Upper lobe of right lung (tissue), 1 donor: ENCODE measurements around the gene CELF5. TPM values are rescaled to one million over a fixed set of nuclear protein-coding genes. Genes with fewer than 3 reads are reported as not detected.

Source experiments
- ATAC-seq: fragments of 200-7000 bp; cut with Tn5 transposase; one replicate; pipeline ENCODE4 v1.9.1; 2020; ENCODE audit warnings: mild to moderate bottlenecking, moderate library complexity
- DNase-seq: peaks from one replicate; pipeline ENCODE4 v3.0.0-alpha.2; 2020
- H3K27ac ChIP-seq: fragments of 200-600 bp; one replicate; pipeline ENCODE4 v1.8.0; 2022
- H3K27me3 ChIP-seq: fragments of 200-600 bp; one replicate; pipeline ENCODE4 v1.8.0; 2022; ENCODE audit warnings: mild to moderate bottlenecking
- H3K36me3 ChIP-seq: fragments of 200-600 bp; one replicate; pipeline ENCODE4 v1.8.0; 2022
- H3K4me1 ChIP-seq: fragments of 200-600 bp; one replicate; pipeline ENCODE4 v1.8.0; 2022
- H3K4me3 ChIP-seq: fragments of 200-600 bp; one replicate; pipeline ENCODE4 v1.8.0; 2022; ENCODE audit warnings: mild to moderate bottlenecking
- H3K9me3 ChIP-seq: fragments of 200-600 bp; one replicate; pipeline ENCODE4 v1.8.0; 2022
- CTCF ChIP-seq: fragments of 200-600 bp; IDR thresholded peaks from one replicate; pipeline ENCODE4 v1.8.0; 2022; ENCODE audit warnings: antibody characterized with exemption
- intact Hi-C: fragments of 100-400 bp; cut with DNase I; formaldehyde crosslinking; loops from one replicate; pipeline ENCODE4 v1.11.0; 2022
- total RNA-seq: library from RNA; stranded (reverse); fragmentation: NEBNext Ultra II Directional; extraction: Animal tissue kit (Norgen Biotek cat#: 25700); gene quantifications from one replicate; pipeline ENCODE4 v1.2.1, GENCODE V29; 2021
- donor health status: DM: no; HTN: yes; CAD: no; lungs with severe emphysema.

Gene CELF5
- total RNA-seq, 1 donor from 2014 or later: not detected

- Histone ChIP-seq H3K4me1 (no peaks in the 10 kb centered on the region), H3K4me3 (no peak overlapping the region), H3K9me3 (no peaks in the 10 kb centered on the region), H3K36me3 (no peaks in the 10 kb centered on the region), H3K27ac (no peak overlapping the region), H3K27me3 (peaks cover 4% of the 10 kb centered on the region)
- no peak for TF ChIP-seq CTCF
- DNase-seq (no peak), ATAC-seq (no peak)
- intact Hi-C loops: no loop called here
These were observed 78.3 kb downstream of the CELF5 start for GRCh38 chr19:3302755-3303154.

GRCh38 chr19:3304871-3305423 lies 80.5 kb downstream of the CELF5 start:
- H3K9me3 ChIP-seq: no peaks in the 10 kb centered on the region
- ATAC-seq: peak; percentile 77
- TF ChIP-seq CTCF: peak; percentile 89
- no peak overlapping the region for H3K4me3 ChIP-seq
- H3K27ac ChIP-seq: no peak overlapping the region
- intact Hi-C loops: no loop called here
- DNase-seq: peak; percentile 81
- peaks cover 11% of the 10 kb centered on the region for H3K27me3 ChIP-seq
- no peaks in the 10 kb centered on the region for H3K4me1 ChIP-seq
- no peaks in the 10 kb centered on the region for H3K36me3 ChIP-seq

GRCh38 chr19:3309724-3310123 lies 85.3 kb downstream of the CELF5 start:
- Histone ChIP-seq H3K4me3 (no peak overlapping the region), H3K4me1 (no peaks in the 10 kb centered on the region), H3K27ac (no peak overlapping the region), H3K27me3 (peaks cover 36% of the 10 kb centered on the region), H3K36me3 (no peaks in the 10 kb centered on the region), H3K9me3 (no peaks in the 10 kb centered on the region)
- intact Hi-C loops: no loop called here
- DNase-seq: no peak
- no peak for ATAC-seq
- no peak for TF ChIP-seq CTCF

DNA sequence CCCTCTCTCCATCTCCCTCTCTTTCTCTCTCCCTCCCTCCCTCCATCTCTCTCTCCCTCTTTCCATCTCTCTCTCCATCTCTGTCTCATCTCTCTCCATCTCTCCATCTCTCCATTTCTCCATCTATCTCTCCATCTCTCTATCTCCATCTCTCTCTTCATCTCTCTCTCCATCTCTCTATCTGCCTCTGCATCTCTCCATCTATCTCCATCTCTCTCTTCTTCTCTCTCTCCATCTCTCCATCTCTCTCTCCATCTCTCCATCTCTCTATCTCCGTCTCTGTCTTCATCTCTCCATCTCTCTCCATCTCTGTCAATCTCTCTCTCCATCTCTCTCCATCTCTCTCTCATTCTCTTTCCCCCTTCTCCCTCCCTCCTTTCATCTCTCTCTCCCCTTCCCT lies 85.8 kb downstream of the CELF5 start:
- Histone ChIP-seq H3K4me1 (no peaks in the 10 kb centered on the region), H3K4me3 (no peak overlapping the region), H3K27ac (no peak overlapping the region), H3K27me3 (peaks cover 40% of the 10 kb centered on the region), H3K36me3 (no peaks in the 10 kb centered on the region), H3K9me3 (no peaks in the 10 kb centered on the region)
- ATAC-seq (no peak), DNase-seq (no peak)
- TF ChIP-seq CTCF: no peak
- intact Hi-C loops: no loop called here

- TF ChIP-seq CTCF: no peak
- peaks cover 40% of the 10 kb centered on the region for H3K27me3 ChIP-seq
- no peaks in the 10 kb centered on the region for H3K4me1 ChIP-seq
- DNase-seq (no peak), ATAC-seq (no peak)
- no peaks in the 10 kb centered on the region for H3K36me3 ChIP-seq
- H3K4me3 ChIP-seq: no peak overlapping the region
- intact Hi-C loops: no loop called here
- no peak overlapping the region for H3K27ac ChIP-seq
- no peaks in the 10 kb centered on the region for H3K9me3 ChIP-seq
These were observed 86.2 kb downstream of the CELF5 start for GRCh38 chr19:3310711-3311110.

DNA sequence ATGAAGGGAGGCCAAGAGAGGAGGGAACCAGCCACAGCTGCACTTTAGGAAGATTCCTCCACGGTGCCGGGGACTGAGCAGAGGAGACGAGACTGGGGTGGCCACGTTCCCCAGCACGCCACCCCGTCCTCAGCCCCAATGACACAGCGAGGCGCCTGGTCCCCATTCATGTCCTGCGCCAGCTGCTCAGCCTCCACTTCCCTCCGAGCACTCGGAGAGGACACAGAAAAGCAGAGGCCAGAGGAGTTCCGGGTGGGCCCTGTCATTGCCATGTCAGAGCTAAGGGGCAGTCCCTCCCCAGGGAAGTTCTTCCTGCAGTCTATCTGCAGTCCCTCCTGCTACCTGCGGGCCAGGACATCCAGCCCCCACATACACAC lies 88.7 kb downstream of the CELF5 start:
- H3K36me3 ChIP-seq: no peaks in the 10 kb centered on the region
- H3K4me1 ChIP-seq: no peaks in the 10 kb centered on the region
- TF ChIP-seq CTCF: no peak
- H3K27me3 ChIP-seq: peaks cover 36% of the 10 kb centered on the region
- DNase-seq (no peak), ATAC-seq (no peak)
- no peak overlapping the region for H3K27ac ChIP-seq
- intact Hi-C loops: no loop called here
- H3K9me3 ChIP-seq: no peaks in the 10 kb centered on the region
- no peak overlapping the region for H3K4me3 ChIP-seq
